ENCODE measurements around the gene TMEM72.

Gene TMEM72

DNA sequence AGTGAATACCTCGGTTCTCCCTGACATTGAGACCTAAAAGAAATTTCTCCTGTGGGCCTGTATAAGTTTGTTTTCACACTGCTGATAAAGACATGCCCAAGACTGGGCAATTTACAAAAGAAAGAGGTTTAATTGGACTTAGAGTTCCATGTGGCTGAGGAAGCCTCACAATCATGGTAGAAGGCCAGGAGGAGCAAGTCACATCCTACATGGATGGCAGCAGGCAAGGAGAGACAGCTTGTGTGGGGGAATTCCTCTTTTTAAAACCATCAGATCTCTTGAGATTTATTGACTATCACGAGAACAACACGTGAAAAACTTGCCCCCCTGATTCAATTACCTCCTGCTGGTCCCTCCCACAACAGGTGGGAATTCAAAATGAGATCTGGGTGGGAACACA, 6.7 kb downstream of the TMEM72 start:
- FAIRE-seq, result no peak

DNA sequence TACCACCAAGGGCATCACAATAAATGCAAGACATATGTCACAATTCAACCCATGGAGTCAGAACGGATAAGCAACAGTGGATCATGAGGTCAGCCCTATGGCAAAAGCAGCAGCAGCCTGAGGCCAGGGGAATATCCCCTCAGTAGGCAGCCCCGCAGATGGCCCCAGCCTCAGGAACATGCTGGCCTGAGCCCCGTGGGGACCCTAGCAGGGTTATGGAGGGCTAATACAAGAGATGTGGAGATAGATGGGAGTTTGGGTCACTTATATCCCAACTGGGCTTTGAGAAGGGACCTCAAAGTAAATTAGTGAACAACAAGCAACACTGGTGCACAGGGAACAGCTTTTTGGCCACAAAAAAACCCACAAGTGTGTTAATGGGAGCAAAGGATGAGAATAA, 9.1 kb downstream of the TMEM72 start:
- FAIRE-seq (no peak), DNase-seq (ENCODE audit: low spot score) (no peak)

More for the DNA sequence above, 6.7 kb downstream of the TMEM72 start:
- DNase-seq (ENCODE audit: low spot score), result no peak

DNA sequence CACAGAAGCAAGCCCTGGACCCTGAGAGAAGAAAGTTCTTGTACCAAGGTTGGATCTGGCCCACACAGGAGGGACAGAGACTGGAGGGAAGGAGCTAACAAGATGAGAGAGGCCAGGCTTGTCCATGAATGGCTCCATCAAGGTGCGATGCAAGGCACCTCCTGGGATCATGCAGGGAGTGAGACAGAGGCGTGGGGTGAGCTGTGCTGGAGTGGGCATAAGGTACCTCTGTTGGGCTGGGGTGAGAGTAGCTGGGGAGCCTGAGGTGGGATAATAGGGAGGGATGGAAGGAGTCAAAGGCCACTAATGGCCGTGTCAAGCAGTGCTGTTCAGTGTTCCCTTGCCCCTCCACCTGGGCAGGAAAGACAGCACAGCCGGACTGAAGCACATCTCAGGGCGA, 9.9 kb downstream of the TMEM72 start:
- DNase-seq (ENCODE audit: low spot score), result no peak
- FAIRE-seq, result no peak

- FAIRE-seq (no peak), DNase-seq (ENCODE audit: low spot score) (no peak)
Observed at GRCh38 chr10:44921506-44921905, 10.4 kb downstream of the TMEM72 start.

GRCh38 chr10:44922021-44922420, 10.9 kb downstream of the TMEM72 start:
- FAIRE-seq (no peak), DNase-seq (ENCODE audit: low spot score) (no peak)

DNA sequence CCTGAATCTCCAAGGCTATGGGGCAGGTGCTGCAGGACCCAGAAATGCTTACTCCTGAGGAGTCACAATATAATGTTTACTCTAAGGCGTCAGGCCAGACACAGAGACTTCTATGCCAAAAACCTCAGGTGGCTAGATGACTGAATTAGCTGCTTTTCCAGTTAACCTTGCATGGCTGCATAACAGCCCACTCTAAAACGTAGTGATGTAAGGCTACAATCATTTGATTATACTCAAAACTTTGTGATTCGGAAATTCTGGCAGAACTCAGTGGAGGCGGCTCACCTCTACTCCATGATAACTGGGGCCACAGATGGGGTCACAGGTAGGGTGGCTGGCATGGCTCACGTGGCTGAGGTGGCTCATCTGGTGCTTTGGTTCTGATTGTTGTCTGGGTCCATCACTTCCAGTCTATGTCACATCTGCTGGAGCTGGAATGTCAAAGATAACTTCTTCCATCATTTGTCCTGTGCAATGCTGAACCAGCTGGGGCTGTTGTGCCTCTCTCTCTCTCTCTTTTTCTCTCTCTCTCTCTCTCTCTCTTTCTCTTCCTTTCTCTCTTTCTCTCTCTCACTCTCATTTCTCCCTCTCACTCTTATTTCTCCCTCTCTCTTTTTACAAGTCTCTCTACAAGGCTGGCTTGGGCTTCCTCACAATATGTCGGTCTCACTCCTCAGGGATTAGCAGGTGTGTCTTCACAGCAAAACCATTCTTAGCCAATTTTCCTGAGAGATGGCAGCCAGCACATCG, 11.8 kb downstream of the TMEM72 start:
- FAIRE-seq, result no peak
- no peak for DNase-seq (ENCODE audit: low spot score)

GRCh38 chr10:44923611-44924010, 12.5 kb downstream of the TMEM72 start:
- FAIRE-seq (no peak), DNase-seq (ENCODE audit: low spot score) (no peak)

DNA sequence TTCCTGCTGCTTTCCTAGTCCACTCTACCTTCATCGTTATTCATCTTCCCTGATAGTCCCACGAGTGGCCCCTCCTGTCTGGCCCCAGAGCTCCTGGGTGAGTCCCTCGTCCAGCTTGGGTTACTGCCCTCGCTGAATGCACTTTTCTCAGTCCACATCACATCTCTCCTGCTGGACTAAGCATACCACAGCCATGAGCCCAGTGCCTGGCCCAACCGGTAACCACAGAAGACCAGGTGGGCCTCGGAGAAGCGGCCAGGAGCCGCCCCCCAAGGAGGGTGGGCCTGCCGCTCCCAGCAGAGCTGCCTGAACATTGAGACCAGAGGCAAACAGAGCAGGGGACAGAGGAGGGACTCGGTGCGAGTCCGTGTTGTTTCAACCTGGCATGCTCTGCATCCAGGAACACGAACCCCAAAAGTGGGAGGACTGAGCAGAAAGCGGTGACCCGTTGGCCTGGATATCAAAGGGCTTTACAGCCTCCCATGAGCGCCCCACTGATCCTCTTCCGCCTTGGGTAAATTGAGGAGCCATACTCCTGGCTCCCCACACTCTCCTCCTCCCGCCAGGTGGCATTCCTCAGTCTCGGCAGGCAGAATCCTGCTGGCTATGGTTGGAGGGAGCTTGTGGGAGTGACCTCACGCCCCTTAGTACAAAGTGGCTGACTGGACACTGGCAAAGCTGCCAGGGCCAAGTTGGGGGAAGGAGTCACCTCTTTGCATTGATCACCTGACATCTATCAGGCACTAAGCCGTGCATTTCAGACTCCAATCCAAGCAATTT, 13.3 kb downstream of the TMEM72 start:
- no peak for DNase-seq (ENCODE audit: low spot score)
- FAIRE-seq, result no peak

GRCh38 chr10:44925224-44925623, 14.1 kb downstream of the TMEM72 start:
- no peak for DNase-seq (ENCODE audit: low spot score)
- no peak for FAIRE-seq

GRCh38 chr10:44925811-44926750, 14.9 kb downstream of the TMEM72 start:
- DNase-seq (ENCODE audit: low spot score) (no peak), FAIRE-seq (peak; percentile 98)

GRCh38 chr10:44926751-44927351, 15.7 kb downstream of the TMEM72 start:
- DNase-seq (ENCODE audit: low spot score) (no peak), FAIRE-seq (no peak)

DNA sequence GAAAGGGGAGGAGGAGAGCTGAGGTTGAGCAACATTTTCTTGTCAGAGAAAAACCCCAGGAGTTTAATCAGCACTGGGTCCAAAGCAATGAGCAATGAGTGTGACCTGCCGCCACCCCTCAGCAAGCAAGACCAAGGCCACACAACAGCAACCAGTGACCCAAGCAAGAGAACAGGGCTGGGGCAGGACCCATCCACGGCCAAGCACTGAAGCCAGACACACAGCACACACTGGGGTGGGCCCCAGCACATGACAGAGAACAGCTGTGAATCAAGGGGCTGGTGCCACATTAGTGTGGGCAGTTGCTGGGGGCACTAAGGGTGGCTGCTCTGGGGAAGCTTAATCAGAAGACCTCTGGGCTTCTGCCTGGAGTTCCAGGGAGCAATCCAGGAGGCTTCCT, 16.2 kb downstream of the TMEM72 start:
- no peak for FAIRE-seq
- no peak for DNase-seq (ENCODE audit: low spot score)

- FAIRE-seq (peak; percentile 83), DNase-seq (ENCODE audit: low spot score) (no peak)
Observed at GRCh38 chr10:44928462-44928861, 17.3 kb downstream of the TMEM72 start.

DNA sequence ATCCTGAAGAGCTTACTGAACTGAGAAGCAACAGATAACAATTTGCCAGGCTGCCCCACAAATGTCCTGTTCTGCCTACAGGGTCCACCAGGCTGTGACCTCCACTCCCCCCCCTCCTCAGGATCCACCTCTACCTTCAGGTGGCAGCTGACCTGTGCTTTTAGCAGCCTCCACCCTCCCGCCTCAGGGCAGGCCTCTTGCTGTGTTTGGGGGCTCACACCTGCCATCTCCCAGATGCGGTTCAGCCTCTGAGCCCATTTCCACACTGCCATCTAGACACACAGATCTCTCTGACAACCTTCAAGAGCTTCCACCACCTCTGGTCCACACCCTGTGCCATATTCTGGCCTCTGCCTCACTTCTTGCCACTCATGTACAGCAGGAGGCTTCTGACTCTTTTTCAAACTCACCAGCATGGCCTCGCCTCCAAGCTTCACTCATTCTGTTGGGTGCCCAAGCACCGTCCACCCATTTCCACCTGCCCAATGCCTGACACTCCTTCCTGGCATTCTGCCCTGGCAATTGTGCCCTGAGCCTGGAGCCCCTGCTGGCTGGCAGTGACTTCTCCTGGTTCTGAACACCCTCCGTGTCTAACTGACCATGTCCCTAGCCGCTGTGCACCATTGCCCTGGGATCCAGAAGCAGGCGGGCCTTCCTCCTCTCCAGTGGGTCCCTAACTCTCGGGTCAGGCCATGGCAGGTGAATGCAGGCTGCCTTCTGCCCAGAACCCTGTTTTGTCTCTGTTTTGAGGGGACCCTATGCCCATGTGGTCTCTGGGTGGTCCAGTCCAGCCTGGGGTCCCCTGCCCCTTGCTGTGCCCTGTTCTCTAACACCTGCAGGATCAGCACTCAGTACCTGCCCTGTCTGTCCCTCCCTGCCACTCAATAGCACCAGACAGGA, 18.5 kb downstream of the TMEM72 start:
- FAIRE-seq (no peak), DNase-seq (ENCODE audit: low spot score) (no peak)

GRCh38 chr10:44930904-44931620, 19.9 kb downstream of the TMEM72 start:
- no peak for DNase-seq (ENCODE audit: low spot score)
- FAIRE-seq, result no peak

- DNase-seq (ENCODE audit: low spot score) (no peak), FAIRE-seq (peak; percentile 69)
Observed at GRCh38 chr10:44931621-44932516, 20.7 kb downstream of the TMEM72 start.

DNA sequence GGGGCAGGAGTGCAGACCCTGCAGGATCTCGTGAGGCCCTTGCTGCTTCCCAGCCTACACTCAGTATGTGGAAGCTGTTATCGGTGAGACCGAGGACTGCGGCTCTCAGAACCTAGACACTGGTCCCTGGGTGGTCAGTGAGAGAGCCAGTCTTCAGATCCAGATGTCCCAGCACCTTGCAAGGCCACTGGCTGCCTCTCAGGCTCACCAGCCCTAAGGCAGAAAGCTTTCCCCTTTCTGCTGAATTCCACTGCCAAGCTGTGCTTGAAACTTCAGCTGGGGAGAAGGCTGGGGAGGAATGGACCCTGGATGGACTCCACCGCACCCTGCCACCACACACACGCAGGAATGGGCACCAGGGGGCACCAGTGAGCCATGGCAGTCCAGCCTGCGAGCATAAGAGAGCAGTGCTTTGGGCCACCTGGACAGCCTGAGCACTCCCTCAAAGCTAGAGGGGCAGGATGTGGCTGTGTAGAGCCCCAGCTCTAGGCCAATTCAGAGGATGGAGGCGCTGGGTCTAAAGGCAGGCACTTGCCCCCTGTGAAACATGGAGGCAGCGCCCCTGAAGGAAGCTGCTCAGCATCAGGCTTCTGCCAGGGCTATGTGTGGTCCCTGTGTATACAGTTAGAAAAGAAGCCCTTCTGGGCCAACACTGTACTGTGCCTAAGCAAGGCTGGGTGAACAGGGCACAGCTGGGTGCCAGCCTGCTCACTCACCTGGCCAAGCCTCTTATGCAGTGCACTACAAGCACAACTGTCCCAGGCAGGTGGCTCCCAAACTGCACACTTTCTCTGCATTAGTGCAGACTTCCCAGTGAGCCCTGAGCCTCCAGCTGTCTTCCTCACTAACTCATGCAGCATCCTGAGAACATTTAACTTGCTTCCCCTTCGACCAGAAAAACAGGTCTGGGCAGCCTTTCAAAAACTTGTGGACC, 21.6 kb downstream of the TMEM72 start:
- DNase-seq (ENCODE audit: low spot score) (peak; percentile 79), FAIRE-seq (peak; percentile 82)

Measured in urothelium cell line (cell line).